ENCODE results near the gene TEX35. TPM values are rescaled to one million over a fixed set of nuclear protein-coding genes. Genes with fewer than 3 reads are reported as not detected.

Gene TEX35
- total RNA-seq, 1 donor from 2014 or later, result not detected

DNA sequence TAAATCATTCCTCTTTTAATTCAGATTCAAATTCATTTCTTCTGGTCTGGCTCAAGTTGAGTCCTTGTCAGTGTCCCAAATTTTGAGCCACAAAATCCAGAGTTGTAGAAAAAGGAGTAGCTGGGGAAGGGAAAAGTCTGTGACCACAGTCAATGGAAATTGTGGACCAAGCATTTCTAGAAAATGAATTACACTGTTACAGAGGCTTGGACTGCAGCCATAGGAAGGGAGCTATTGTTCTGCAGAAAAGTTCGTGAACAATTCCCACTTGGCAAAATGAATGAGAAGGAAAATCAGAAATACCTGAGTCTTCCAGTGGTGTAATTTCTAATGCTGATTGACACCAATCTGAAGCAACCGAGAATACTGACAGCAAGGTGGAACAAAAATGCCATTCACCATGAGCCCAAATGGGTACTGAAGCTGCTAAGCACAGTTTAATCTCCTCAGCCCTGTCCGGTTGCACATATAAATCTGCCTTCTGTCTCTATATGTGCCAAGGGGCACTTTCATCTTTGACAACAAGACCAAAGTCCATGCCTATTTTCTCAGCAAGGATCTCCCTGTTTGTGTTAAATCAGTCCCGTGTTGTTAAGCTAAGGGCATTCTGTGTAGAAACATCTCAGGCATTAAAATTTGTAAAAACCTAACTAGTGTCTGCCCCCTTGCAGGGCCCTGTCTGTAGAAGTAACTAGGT lies 51.3 kb downstream of the TEX35 start:
- TF ChIP-seq, protein P1, sequence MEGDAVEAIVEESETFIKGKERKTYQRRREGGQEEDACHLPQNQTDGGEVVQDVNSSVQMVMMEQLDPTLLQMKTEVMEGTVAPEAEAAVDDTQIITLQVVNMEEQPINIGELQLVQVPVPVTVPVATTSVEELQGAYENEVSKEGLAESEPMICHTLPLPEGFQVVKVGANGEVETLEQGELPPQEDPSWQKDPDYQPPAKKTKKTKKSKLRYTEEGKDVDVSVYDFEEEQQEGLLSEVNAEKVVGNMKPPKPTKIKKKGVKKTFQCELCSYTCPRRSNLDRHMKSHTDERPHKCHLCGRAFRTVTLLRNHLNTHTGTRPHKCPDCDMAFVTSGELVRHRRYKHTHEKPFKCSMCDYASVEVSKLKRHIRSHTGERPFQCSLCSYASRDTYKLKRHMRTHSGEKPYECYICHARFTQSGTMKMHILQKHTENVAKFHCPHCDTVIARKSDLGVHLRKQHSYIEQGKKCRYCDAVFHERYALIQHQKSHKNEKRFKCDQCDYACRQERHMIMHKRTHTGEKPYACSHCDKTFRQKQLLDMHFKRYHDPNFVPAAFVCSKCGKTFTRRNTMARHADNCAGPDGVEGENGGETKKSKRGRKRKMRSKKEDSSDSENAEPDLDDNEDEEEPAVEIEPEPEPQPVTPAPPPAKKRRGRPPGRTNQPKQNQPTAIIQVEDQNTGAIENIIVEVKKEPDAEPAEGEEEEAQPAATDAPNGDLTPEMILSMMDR (IDR thresholded peaks at IDR 0.05; ENCODE audit: unreplicated experiment), result no peak
- H3K4me1 Mint-ChIP-seq (ENCODE audit: low read depth), result no peaks in the 10 kb centered on the region

DNA sequence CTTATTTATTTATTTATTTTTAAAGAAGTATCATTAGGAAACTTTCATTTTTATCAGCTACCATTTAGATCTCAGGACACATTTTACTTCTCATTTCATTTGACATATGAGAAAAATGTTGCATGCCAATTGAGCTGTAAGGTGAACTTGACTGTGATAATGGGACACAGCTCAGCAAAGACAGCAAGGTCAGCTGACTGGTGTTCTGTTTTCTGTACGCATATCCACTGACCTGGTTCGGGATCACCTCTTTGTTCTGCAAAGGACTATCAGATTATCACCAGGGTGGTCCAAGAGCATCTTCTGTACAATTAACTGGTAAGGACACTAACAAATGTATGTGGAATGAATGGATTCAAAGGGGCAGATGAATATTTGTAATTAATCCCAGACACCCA lies 51.9 kb downstream of the TEX35 start:
- TF ChIP-seq, protein P1 (IDR thresholded peaks at IDR 0.05; ENCODE audit: unreplicated experiment), result no peak
- H3K4me3 Mint-ChIP-seq (ENCODE audit: low read depth), result no peak overlapping the region

More for the DNA sequence above, 51.3 kb downstream of the TEX35 start:
- Mint-ChIP-seq H3K27me3 (no peaks in the 10 kb centered on the region), H3K4me3 (ENCODE audit: low read depth) (no peak overlapping the region), H3K36me3 (ENCODE audit: insufficient read depth) (no peaks in the 10 kb centered on the region), H3K9me3 (ENCODE audit: low read depth) (peaks cover 8% of the 10 kb centered on the region), H3K27ac (no peak overlapping the region)
- no peak for DNase-seq (ENCODE audit: low spot score, unreplicated experiment)

DNA sequence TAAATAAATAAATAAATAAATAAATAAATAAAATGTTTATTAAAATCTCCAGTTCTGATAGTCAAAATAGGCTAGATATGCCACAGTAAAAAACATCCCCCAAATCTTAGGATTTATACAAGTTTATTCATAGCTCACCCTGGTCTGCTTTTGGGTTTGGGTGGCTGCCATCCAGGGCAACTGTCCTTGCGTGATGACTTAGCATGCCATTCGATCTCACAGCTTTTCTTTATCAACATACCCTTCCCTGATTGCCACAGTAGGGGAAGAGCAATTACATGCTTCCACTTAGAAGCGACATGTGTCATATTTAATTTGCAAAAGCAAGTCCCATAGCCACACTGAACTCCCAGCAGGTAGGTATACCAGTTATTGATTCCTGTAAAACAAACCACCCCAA lies 52.7 kb downstream of the TEX35 start:
- DNase-seq (ENCODE audit: low spot score, unreplicated experiment), result no peak
- H3K27ac Mint-ChIP-seq, result no peak overlapping the region
- H3K27me3 Mint-ChIP-seq, result no peaks in the 10 kb centered on the region
- H3K4me3 Mint-ChIP-seq (ENCODE audit: low read depth), result no peak overlapping the region
- TF ChIP-seq, protein P1 (IDR thresholded peaks at IDR 0.05; ENCODE audit: unreplicated experiment), result no peak
- no peaks in the 10 kb centered on the region for H3K4me1 Mint-ChIP-seq (ENCODE audit: low read depth)
- H3K36me3 Mint-ChIP-seq (ENCODE audit: insufficient read depth), result no peaks in the 10 kb centered on the region
- H3K9me3 Mint-ChIP-seq (ENCODE audit: low read depth), result peaks cover 3% of the 10 kb centered on the region

More for the DNA sequence above, 51.9 kb downstream of the TEX35 start:
- H3K4me1 Mint-ChIP-seq (ENCODE audit: low read depth), result no peaks in the 10 kb centered on the region
- H3K36me3 Mint-ChIP-seq (ENCODE audit: insufficient read depth), result no peaks in the 10 kb centered on the region
- H3K27me3 Mint-ChIP-seq, result no peaks in the 10 kb centered on the region
- H3K27ac Mint-ChIP-seq, result no peak overlapping the region
- H3K9me3 Mint-ChIP-seq (ENCODE audit: low read depth), result peaks cover 6% of the 10 kb centered on the region
- no peak for DNase-seq (ENCODE audit: low spot score, unreplicated experiment)

DNA sequence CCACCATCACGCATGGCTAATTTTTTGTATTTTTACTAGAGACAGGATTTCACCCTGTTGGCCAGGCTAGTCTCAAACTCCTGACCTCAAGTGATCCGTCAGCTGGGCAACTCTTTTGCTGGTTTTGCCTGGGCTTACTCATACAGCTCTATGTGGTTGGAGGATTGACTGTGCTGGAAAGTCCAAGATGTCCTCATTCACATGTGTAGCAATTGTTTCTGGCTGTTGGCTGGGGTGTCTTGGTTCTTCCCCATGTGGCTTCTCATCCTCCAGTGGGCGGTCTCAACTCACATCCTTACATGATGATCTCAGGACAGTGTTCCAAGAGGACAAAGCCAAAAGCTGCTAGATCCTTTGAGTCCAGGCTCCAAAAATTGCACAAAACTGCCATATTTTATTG lies 53.3 kb downstream of the TEX35 start:
- no peak for DNase-seq (ENCODE audit: low spot score, unreplicated experiment)
- TF ChIP-seq, protein P1 (IDR thresholded peaks at IDR 0.05; ENCODE audit: unreplicated experiment), result no peak
- Mint-ChIP-seq H3K36me3 (ENCODE audit: insufficient read depth) (no peaks in the 10 kb centered on the region), H3K4me1 (ENCODE audit: low read depth) (no peaks in the 10 kb centered on the region), H3K27ac (no peak overlapping the region), H3K9me3 (ENCODE audit: low read depth) (peaks cover 3% of the 10 kb centered on the region), H3K4me3 (ENCODE audit: low read depth) (no peak overlapping the region), H3K27me3 (no peaks in the 10 kb centered on the region)

DNA sequence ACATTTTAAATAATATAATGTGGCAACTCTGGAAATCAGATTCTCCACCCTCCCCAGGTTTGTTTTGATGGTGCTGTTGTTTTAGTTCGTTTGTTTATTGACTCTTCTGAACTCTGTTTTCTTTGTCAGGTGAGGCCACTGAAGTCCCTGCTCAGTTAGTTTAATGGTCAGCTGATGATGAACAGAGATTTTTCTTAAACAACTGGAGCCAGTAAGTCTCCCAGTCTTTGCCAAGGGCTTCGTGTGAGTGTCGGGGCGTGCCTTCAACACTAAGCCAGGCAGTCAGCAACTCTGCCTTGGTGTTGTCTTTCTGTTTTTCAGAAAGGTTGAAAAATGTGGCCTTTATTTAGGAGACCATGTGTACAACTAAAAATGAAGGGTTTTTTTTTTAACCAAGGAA lies 58.9 kb downstream of the TEX35 start:
- H3K27ac Mint-ChIP-seq, result no peak overlapping the region
- H3K9me3 Mint-ChIP-seq (ENCODE audit: low read depth), result peaks cover 3% of the 10 kb centered on the region
- no peak overlapping the region for H3K4me3 Mint-ChIP-seq (ENCODE audit: low read depth)
- TF ChIP-seq, protein P1 (IDR thresholded peaks at IDR 0.05; ENCODE audit: unreplicated experiment), result no peak
- DNase-seq (ENCODE audit: low spot score, unreplicated experiment), result no peak
- H3K36me3 Mint-ChIP-seq (ENCODE audit: insufficient read depth), result no peaks in the 10 kb centered on the region
- H3K4me1 Mint-ChIP-seq (ENCODE audit: low read depth), result peaks cover 7% of the 10 kb centered on the region
- H3K27me3 Mint-ChIP-seq, result no peaks in the 10 kb centered on the region

Other genes with a start within 250 kb of the TEX35 start
- not detected in 2 replicates for gene CLEC20A, start 16.1 kb upstream of the TEX35 start, total RNA-seq
- gene RALGPS2, start 212.1 kb downstream of the TEX35 start, total RNA-seq, result 58.9 and 64.4 TPM in 2 replicates

All from progenitor cell of endocrine pancreas (in vitro differentiated cells).